Neural progenitor cell (in vitro differentiated cells): ENCODE results near the gene MDM4. TPM values are rescaled to one million over a fixed set of nuclear protein-coding genes. Genes with fewer than 3 reads are reported as not detected.
A peak's percentile ranks its signal among the peaks of the same experiment; 100 is the strongest.

Experiments
- DNase-seq: peaks from one replicate; pipeline ENCODE4 v3.0.0-alpha.2; 2016; ENCODE audit warnings: low spot score
- H2AFZ ChIP-seq: fragments of 200-600 bp; sonication (generic); replicated peaks from 2 replicates; pipeline ENCODE4 v1.6.1; 2016; ENCODE audit warnings: antibody characterized with exemption
- H3F3A ChIP-seq: fragments of 200-600 bp; sonication (generic); 2 replicates; pipeline ENCODE4 v1.6.1; 2016; ENCODE audit warnings: antibody characterized with exemption, low read depth
- H3K27ac ChIP-seq: fragments of 200-600 bp; sonication (generic); 2 replicates; pipeline ENCODE4 v1.5.1; 2016; ENCODE audit warnings: mild to moderate bottlenecking
- H3K27me3 ChIP-seq: fragments of 200-600 bp; sonication (generic); 2 replicates; pipeline ENCODE4 v1.6.1; 2016; ENCODE audit warnings: mild to moderate bottlenecking, moderate library complexity
- H3K36me3 ChIP-seq: fragments of 200-600 bp; sonication (generic); 2 replicates; pipeline ENCODE4 v1.5.1; 2016
- H3K4me1 ChIP-seq: fragments of 200-600 bp; sonication (generic); 2 replicates; pipeline ENCODE4 v1.6.1; 2016; ENCODE audit warnings: mixed run types
- H3K4me2 ChIP-seq: fragments of 200-600 bp; sonication (generic); 2 replicates; pipeline ENCODE4 v1.6.1; 2016
- H3K4me3 ChIP-seq: fragments of 200-600 bp; sonication (generic); 2 replicates; pipeline ENCODE4 v1.5.1; 2016
- H3K79me2 ChIP-seq: fragments of 200-600 bp; sonication (generic); 2 replicates; pipeline ENCODE4 v1.6.1; 2016; ENCODE audit warnings: low read depth
- H3K9ac ChIP-seq: fragments of 200-600 bp; sonication (generic); 2 replicates; pipeline ENCODE4 v1.6.1; 2016
- H3K9me3 ChIP-seq: fragments of 200-600 bp; sonication (generic); 2 replicates; pipeline ENCODE4 v1.5.1; 2016; ENCODE audit warnings: low read depth
- H4K20me1 ChIP-seq: fragments of 200-600 bp; sonication (generic); 2 replicates; pipeline ENCODE4 v1.6.1; 2016; ENCODE audit warnings: low read depth
- H3K27ac Mint-ChIP-seq: 3 replicates; pipeline ENCODE4 v1.8.0; 2021; ENCODE audit warnings: mixed read lengths
- H3K27me3 Mint-ChIP-seq: 2 replicates; pipeline ENCODE4 v1.8.0; 2022; ENCODE audit warnings: low read depth, mild to moderate bottlenecking, inconsistent platforms, moderate library complexity, mixed read lengths; ENCODE audit not compliant: insufficient read depth
- H3K36me3 Mint-ChIP-seq: 3 replicates; pipeline ENCODE4 v1.8.0; 2021; ENCODE audit warnings: mixed read lengths
- H3K4me1 Mint-ChIP-seq: 3 replicates; pipeline ENCODE4 v1.8.0; 2021; ENCODE audit warnings: mixed read lengths
- H3K4me3 Mint-ChIP-seq: 3 replicates; pipeline ENCODE4 v1.8.0; 2021; ENCODE audit warnings: mild to moderate bottlenecking, moderate library complexity, mixed read lengths
- H3K9me3 Mint-ChIP-seq: 3 replicates; pipeline ENCODE4 v1.8.0; 2020; ENCODE audit warnings: mixed read lengths
- CTCF ChIP-seq: fragments of 200-600 bp; sonication (generic); IDR thresholded peaks from 2 replicates; pipeline ENCODE4 v1.5.1; 2017; ENCODE audit warnings: antibody characterized with exemption, mild to moderate bottlenecking
- EZH2 ChIP-seq: fragments of 200-600 bp; sonication (generic); IDR thresholded peaks from 2 replicates; pipeline ENCODE4 v1.6.1; 2017; ENCODE audit warnings: antibody characterized with exemption, mild to moderate bottlenecking, moderate library complexity
- EZH2phosphoT487 ChIP-seq: fragments of 200-600 bp; sonication (generic); IDR thresholded peaks from 2 replicates; pipeline ENCODE4 v1.6.1; 2017; ENCODE audit warnings: antibody characterized with exemption
- total RNA-seq: library from RNA; depleted of rRNA; stranded (reverse); fragments of >200 nt; gene quantifications from 2 replicates; pipeline ENCODE4 v1.2.3, GENCODE V29; 2015; ENCODE audit warnings: low replicate concordance

MDM4 gene
- total RNA-seq, 1 donor from 2014 or later, result 72.9 TPM

DNA sequence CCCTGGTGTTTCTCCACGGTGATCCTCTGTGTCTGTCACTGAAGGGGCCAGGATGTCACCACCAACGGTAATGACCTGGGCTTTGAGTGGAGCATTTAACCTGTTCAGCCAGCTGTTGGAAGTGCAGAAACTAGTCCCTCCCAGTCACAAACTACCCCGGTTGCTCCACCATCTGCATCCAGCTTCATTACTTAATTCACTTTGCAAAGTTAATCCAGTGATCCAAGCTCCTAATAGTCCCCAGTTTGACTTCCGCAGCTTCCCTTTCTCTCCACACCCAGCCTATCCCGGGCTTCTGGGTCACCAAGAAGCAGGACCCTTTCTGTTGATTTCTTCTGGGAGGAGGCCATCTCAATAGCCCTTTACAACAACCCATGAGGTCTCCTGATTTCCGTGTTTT, 63.5 kb downstream of the MDM4 start:
- no peaks in the 10 kb centered on the region for H3K79me2 ChIP-seq
- no peaks in the 10 kb centered on the region for H3K36me3 ChIP-seq
- no peak overlapping the region for H3K4me2 ChIP-seq
- peaks cover 15% of the 10 kb centered on the region for H3K27me3 Mint-ChIP-seq
- peaks cover 21% of the 10 kb centered on the region for H3F3A ChIP-seq
- no peak for TF ChIP-seq CTCF
- no peak for TF ChIP-seq EZH2
- no peak for TF ChIP-seq EZH2phosphoT487
- no peak overlapping the region for H3K4me3 ChIP-seq
- DNase-seq, result no peak
- H3K9me3 Mint-ChIP-seq, result no peaks in the 10 kb centered on the region
- no peak overlapping the region for H3K4me3 Mint-ChIP-seq
- H3K27ac Mint-ChIP-seq, result peak overlapping the region; percentile 43
- no peak overlapping the region for H3K27ac ChIP-seq
- H3K36me3 Mint-ChIP-seq, result no peaks in the 10 kb centered on the region
- peaks cover 1% of the 10 kb centered on the region for H3K27me3 ChIP-seq
- peaks cover 41% of the 10 kb centered on the region for H3K4me1 Mint-ChIP-seq
- H3K9ac ChIP-seq, result no peak overlapping the region
- peaks cover 48% of the 10 kb centered on the region for H3K4me1 ChIP-seq
- no peak overlapping the region for H2AFZ ChIP-seq
- no peaks in the 10 kb centered on the region for H3K9me3 ChIP-seq
- no peaks in the 10 kb centered on the region for H4K20me1 ChIP-seq

DNA sequence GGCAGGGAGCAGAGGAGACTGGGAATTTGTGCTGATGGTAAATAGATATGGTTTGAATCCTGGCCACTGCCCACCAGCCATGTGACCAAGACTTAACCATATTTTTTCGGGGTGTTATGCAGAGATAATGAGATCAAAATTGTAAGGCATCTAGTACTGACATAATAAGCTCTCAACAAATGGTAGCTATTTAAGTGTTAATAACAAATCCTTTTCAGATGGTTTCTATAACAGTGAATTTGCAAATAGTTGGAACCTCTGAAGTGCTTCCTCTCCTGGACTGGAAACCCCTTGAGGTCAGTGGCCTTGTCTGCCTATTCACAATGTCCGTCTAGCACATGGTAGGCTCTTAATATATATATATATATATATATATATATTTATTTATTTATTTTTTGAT, 64.7 kb downstream of the MDM4 start:
- no peak overlapping the region for H3K27ac ChIP-seq
- H3K4me1 ChIP-seq, result peaks cover 36% of the 10 kb centered on the region
- no peaks in the 10 kb centered on the region for H3K36me3 ChIP-seq
- H3K27me3 ChIP-seq, result no peaks in the 10 kb centered on the region
- H3K4me2 ChIP-seq, result no peak overlapping the region
- peaks cover 12% of the 10 kb centered on the region for H3K27me3 Mint-ChIP-seq
- H3F3A ChIP-seq, result peaks cover 17% of the 10 kb centered on the region
- no peak for TF ChIP-seq CTCF
- no peak overlapping the region for H3K4me3 Mint-ChIP-seq
- no peaks in the 10 kb centered on the region for H3K36me3 Mint-ChIP-seq
- H3K9me3 ChIP-seq, result no peaks in the 10 kb centered on the region
- no peaks in the 10 kb centered on the region for H3K9me3 Mint-ChIP-seq
- DNase-seq, result no peak
- H3K4me1 Mint-ChIP-seq, result peaks cover 31% of the 10 kb centered on the region
- no peak overlapping the region for H3K9ac ChIP-seq
- no peaks in the 10 kb centered on the region for H4K20me1 ChIP-seq
- no peak overlapping the region for H2AFZ ChIP-seq
- no peak overlapping the region for H3K27ac Mint-ChIP-seq
- no peak overlapping the region for H3K4me3 ChIP-seq
- H3K79me2 ChIP-seq, result no peaks in the 10 kb centered on the region

GRCh38 chr1:204581759-204582158, 65.6 kb downstream of the MDM4 start:
- Histone ChIP-seq H2AFZ (no peak overlapping the region), H3K27me3 (no peaks in the 10 kb centered on the region), H3K79me2 (no peaks in the 10 kb centered on the region), H3K36me3 (no peaks in the 10 kb centered on the region), H3K4me2 (no peak overlapping the region), H3F3A (peaks cover 8% of the 10 kb centered on the region), H3K9ac (no peak overlapping the region), H3K4me1 (peaks cover 27% of the 10 kb centered on the region), H3K4me3 (no peak overlapping the region), H3K27ac (no peak overlapping the region), H3K9me3 (no peaks in the 10 kb centered on the region), H4K20me1 (no peaks in the 10 kb centered on the region)
- H3K4me1 Mint-ChIP-seq, result peaks cover 22% of the 10 kb centered on the region
- no peak for TF ChIP-seq EZH2phosphoT487
- TF ChIP-seq EZH2, result no peak
- TF ChIP-seq CTCF, result no peak
- no peak overlapping the region for H3K27ac Mint-ChIP-seq
- H3K9me3 Mint-ChIP-seq, result peaks cover 1% of the 10 kb centered on the region
- H3K4me3 Mint-ChIP-seq, result no peak overlapping the region
- no peaks in the 10 kb centered on the region for H3K36me3 Mint-ChIP-seq
- no peak for DNase-seq
- H3K27me3 Mint-ChIP-seq, result peaks cover 12% of the 10 kb centered on the region
